Caco-2 (cell line): ENCODE data around the gene RBM22. TPM values are rescaled to one million over a fixed set of nuclear protein-coding genes. Genes with fewer than 3 reads are reported as not detected.

Experiments
- BruUV-seq: library from RNA; stranded (reverse); fragments of 400-500 nt; replicated peaks from 2 replicates; lab custom pipeline; 2021; lab: Mats Ljungman, UMichigan
- CTCF ChIA-PET: fragments of 300-600 bp; sonication (Branson Sonifier 250); formaldehyde crosslinking; loops from one replicate; lab custom pipeline; 2022; ENCODE audit warnings: antibody characterized with exemption; lab: Charles Lee
- POLR2A ChIA-PET: fragments of 300-600 bp; sonication (Branson Sonifier 250); formaldehyde crosslinking; loops from one replicate; lab custom pipeline; 2022; ENCODE audit warnings: antibody characterized with exemption; lab: Charles Lee
- DNase-seq, 2 experiments: peaks; one replicate each; pipeline versions ENCODE4 v3.0.0 to v3.0.0-alpha.2; 2020 to 2022
- H3K27me3 ChIP-seq: replicated peaks from 2 replicates; pipeline ENCODE4 v1.6.0; 2011; ENCODE audit warnings: low read length; ENCODE audit not compliant: control insufficient read depth, insufficient read depth
- H3K36me3 ChIP-seq: 2 replicates; pipeline ENCODE4 v1.5.1; 2011; ENCODE audit warnings: low read length; ENCODE audit not compliant: control insufficient read depth, insufficient read depth
- H3K4me1 ChIP-seq: fragments of 250-450 bp; sonication (Bioruptor Pico); 2 replicates; pipeline ENCODE4 v1.5.1; 2020; ENCODE audit warnings: mild to moderate bottlenecking
- H3K4me3 ChIP-seq: 2 replicates; pipeline ENCODE4 v1.5.1; 2011; ENCODE audit warnings: low read depth, mild to moderate bottlenecking, control low read depth, low read length
- H3K9me3 ChIP-seq: fragments of 250-450 bp; sonication (Bioruptor Pico); 2 replicates; pipeline ENCODE4 v1.5.1; 2020; ENCODE audit warnings: mild to moderate bottlenecking, moderate library complexity
- H3K27ac Mint-ChIP-seq: one replicate; pipeline ENCODE4 v1.8.0; 2022; ENCODE audit warnings: mixed read lengths; ENCODE audit not compliant: unreplicated experiment
- H3K27me3 Mint-ChIP-seq: one replicate; pipeline ENCODE4 v1.8.0; 2022; ENCODE audit warnings: mixed read lengths; ENCODE audit not compliant: insufficient read depth, unreplicated experiment
- H3K36me3 Mint-ChIP-seq: one replicate; pipeline ENCODE4 v1.8.0; 2022; ENCODE audit warnings: mild to moderate bottlenecking, mixed read lengths; ENCODE audit not compliant: insufficient read depth, unreplicated experiment
- H3K4me1 Mint-ChIP-seq: one replicate; pipeline ENCODE4 v1.8.0; 2022; ENCODE audit warnings: low read depth, mixed read lengths; ENCODE audit not compliant: unreplicated experiment
- H3K4me3 Mint-ChIP-seq: one replicate; pipeline ENCODE4 v1.8.0; 2022; ENCODE audit warnings: mild to moderate bottlenecking, moderate library complexity, mixed read lengths; ENCODE audit not compliant: unreplicated experiment
- H3K9me3 Mint-ChIP-seq: one replicate; pipeline ENCODE4 v1.8.0; 2022; ENCODE audit warnings: mixed read lengths; ENCODE audit not compliant: unreplicated experiment
- intact Hi-C: fragments of 100-400 bp; cut with micrococcal nuclease; formaldehyde crosslinking; loops from one replicate; pipeline ENCODE4 v1.10.0; 2022; ENCODE audit not compliant: unreplicated experiment
- total RNA-seq: library from RNA; stranded (reverse); gene quantifications from 2 replicates; pipeline ENCODE4 v1.2.3, GENCODE V29; 2022
- TF ChIP-seq, protein P1 (sequence below), 2 experiments: fragments of 200-600 bp in 1 of 2; IDR thresholded peaks; 1 replicate in 1 of 2; 2 replicates in 1 of 2; pipeline versions ENCODE4 v1.5.1 to v1.8.0; 2011 to 2022; ENCODE audit warnings: antibody characterized with exemption in 1 of 2, control low read depth in 1 of 2, inconsistent platforms in 1 of 2, low read depth in 1 of 2, low read length in 1 of 2, mild to moderate bottlenecking in 1 of 2, moderate library complexity in 1 of 2; ENCODE audit not compliant: insufficient read depth in 1 of 2, severe bottlenecking in 1 of 2, unreplicated experiment in 1 of 2

The RBM22 gene
- total RNA-seq, 1 experiment from 2014 or later, result 55.3 TPM

DNA sequence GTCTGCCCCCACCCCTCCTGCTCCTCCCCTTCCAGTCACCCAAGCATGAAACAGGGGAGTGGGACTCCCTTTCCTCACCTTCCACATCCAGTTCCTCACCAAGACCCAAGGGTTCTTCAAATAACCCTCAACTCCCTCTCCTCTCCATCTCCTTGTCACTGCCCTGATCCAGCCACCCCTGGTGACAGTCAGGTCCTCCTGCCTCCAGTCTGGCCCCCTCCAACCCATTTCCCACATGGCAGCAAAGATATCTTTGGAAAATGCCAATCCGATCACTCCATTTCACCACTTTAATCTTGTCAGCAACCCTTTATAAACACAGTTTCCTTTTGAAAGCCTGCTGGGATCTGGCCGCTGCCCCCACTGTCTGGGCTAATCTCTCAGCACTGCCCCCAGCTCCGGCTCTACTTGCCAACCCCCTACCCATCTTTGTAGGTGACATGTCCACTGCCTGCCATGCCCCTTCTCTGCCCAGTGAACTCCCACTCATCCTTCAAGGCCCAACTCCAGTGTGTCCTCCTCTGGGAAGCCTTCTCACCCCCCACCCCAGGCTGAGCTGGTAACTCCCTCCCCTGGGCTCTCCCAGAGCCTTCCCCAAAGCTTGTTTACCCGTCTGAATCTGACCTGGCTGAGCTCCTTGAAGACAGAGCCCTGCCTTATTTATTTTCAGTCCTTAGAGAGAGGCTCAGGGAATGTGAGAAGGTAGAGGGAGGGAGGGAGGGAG, 40.6 kb downstream of the RBM22 start:
- Mint-ChIP-seq H3K9me3 (no peaks in the 10 kb centered on the region), H3K36me3 (peaks cover 29% of the 10 kb centered on the region), H3K4me1 (peaks cover 9% of the 10 kb centered on the region), H3K4me3 (no peak overlapping the region), H3K27me3 (no peaks in the 10 kb centered on the region), H3K27ac (no peak overlapping the region)
- TF ChIP-seq, protein P1, sequence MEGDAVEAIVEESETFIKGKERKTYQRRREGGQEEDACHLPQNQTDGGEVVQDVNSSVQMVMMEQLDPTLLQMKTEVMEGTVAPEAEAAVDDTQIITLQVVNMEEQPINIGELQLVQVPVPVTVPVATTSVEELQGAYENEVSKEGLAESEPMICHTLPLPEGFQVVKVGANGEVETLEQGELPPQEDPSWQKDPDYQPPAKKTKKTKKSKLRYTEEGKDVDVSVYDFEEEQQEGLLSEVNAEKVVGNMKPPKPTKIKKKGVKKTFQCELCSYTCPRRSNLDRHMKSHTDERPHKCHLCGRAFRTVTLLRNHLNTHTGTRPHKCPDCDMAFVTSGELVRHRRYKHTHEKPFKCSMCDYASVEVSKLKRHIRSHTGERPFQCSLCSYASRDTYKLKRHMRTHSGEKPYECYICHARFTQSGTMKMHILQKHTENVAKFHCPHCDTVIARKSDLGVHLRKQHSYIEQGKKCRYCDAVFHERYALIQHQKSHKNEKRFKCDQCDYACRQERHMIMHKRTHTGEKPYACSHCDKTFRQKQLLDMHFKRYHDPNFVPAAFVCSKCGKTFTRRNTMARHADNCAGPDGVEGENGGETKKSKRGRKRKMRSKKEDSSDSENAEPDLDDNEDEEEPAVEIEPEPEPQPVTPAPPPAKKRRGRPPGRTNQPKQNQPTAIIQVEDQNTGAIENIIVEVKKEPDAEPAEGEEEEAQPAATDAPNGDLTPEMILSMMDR (IDR thresholded peaks at IDR 0.05; ENCODE audit: insufficient read depth in 1 of 2, low read depth in 1 of 2, low read length in 1 of 2, severe bottlenecking in 1 of 2, unreplicated experiment in 1 of 2), result no peak
- H3K9me3 ChIP-seq, result no peaks in the 10 kb centered on the region
- ChIA-PET CTCF (interaction anchor here (0.9 to 10.7 kb wide), 3 partner anchors 99 to 187 kb away, joined by 3 to 56 read pairs (median 3); no protein-coding TSS in a partner anchor), POLR2A (interaction anchor here (0.6 kb wide), 1 partner anchor 41 kb away, joined by 3 read pairs; the partner anchor contains the start of gene RBM22)
- H3K4me3 ChIP-seq, result no peak overlapping the region
- DNase-seq, result no peak
- H3K36me3 ChIP-seq, result no peaks in the 10 kb centered on the region
- no peaks in the 10 kb centered on the region for H3K27me3 ChIP-seq
- BruUV-seq, result no TSS peak
- peaks cover 4% of the 10 kb centered on the region; the same call in 1 of the 2 replicates for H3K4me1 ChIP-seq
- intact Hi-C loops, result no loop called here

DNA sequence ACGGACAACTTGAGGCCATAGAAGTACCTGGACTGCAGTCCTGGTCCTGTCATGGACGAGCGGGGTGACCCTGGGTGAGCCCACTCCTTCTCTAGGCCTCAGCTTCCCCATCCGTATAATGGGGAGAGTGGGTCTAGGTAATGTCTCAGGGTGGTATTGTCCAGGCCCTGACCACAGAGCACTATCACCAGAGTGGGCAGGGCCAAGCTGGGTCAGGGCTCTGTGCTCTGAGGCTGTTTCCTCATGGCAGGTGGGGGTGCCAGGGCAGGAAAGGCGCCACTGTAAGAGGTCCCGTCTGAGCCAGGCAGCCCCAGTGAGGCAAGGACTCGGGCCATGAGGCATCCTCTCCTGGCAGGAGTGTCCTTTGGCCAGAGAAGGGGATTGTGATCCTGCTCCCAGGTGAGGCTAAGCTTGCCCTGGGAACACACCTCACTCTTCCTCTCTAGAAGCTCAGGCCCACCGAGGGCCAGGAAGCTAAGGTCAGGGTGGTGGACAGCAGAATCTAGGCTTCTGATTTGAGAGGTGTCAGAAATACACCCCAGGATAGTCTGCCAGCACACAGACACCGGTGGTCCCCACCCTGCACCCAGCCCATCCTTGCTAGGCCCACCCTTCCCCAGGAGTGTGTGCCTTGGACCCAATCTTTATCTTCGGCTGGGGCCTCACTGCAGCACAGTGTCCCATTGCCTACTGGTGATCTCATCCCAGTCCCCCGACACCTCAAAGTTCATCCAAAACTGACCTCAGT, 41.3 kb downstream of the RBM22 start:
- H3K27me3 Mint-ChIP-seq, result no peaks in the 10 kb centered on the region
- H3K4me3 Mint-ChIP-seq, result no peak overlapping the region
- POLR2A ChIA-PET, result no interaction called here
- H3K4me1 Mint-ChIP-seq, result peaks cover 9% of the 10 kb centered on the region
- no TSS peak for BruUV-seq
- no peaks in the 10 kb centered on the region for H3K9me3 Mint-ChIP-seq
- no peak overlapping the region for H3K27ac Mint-ChIP-seq
- Histone ChIP-seq H3K4me3 (no peak overlapping the region), H3K9me3 (no peaks in the 10 kb centered on the region), H3K27me3 (no peaks in the 10 kb centered on the region), H3K4me1 (peaks cover 4% of the 10 kb centered on the region; the same call in 1 of the 2 replicates), H3K36me3 (no peaks in the 10 kb centered on the region)
- DNase-seq, result no peak
- CTCF ChIA-PET, result interaction anchor here (10.7 kb wide), 1 partner anchor 98 kb away, joined by 56 read pairs; no protein-coding TSS in a partner anchor
- intact Hi-C loops, result loop anchor here (2.0 kb wide), 2 partner anchors 119 to 187 kb away; partner anchors contain the start of genes IRGM and SMIM3
- TF ChIP-seq, protein P1 (IDR thresholded peaks at IDR 0.05; ENCODE audit: insufficient read depth in 1 of 2, low read depth in 1 of 2, low read length in 1 of 2, severe bottlenecking in 1 of 2, unreplicated experiment in 1 of 2), result no peak
- peaks cover 29% of the 10 kb centered on the region for H3K36me3 Mint-ChIP-seq

DNA sequence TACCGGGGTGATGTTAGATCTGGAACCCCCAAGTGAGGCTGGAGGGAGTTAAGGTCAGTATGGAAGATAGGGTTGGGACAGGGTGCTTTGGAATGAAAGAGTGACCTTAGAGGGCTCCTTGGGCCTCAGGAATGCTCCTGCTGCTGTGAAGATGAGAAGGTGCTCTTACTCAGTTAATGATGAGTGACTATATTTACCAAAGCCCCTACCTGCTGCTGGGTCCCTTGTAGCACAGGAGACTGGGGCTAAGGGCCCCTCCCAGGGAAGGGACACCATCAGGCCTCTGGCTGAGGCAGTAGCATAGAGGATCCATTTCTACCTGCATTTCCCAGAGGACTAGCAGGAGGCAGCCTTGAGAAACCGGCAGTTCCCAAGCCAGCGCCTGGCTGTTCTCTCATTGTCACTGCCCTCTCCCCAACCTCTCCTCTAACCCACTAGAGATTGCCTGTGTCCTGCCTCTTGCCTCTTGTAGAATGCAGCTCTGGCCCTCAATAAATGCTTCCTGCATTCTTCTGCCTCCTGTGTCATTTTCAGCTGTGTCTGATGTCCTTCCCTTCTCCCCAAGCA, 42.1 kb downstream of the RBM22 start:
- Mint-ChIP-seq H3K9me3 (no peaks in the 10 kb centered on the region), H3K36me3 (peaks cover 29% of the 10 kb centered on the region), H3K4me3 (no peak overlapping the region), H3K27me3 (no peaks in the 10 kb centered on the region), H3K27ac (no peak overlapping the region), H3K4me1 (peaks cover 9% of the 10 kb centered on the region)
- no peak for DNase-seq
- ChIA-PET POLR2A (no interaction called here), CTCF (interaction anchor here (10.7 kb wide), 1 partner anchor 98 kb away, joined by 56 read pairs; no protein-coding TSS in a partner anchor)
- H3K36me3 ChIP-seq, result no peaks in the 10 kb centered on the region
- peaks cover 4% of the 10 kb centered on the region; the same call in 1 of the 2 replicates for H3K4me1 ChIP-seq
- no peak overlapping the region for H3K4me3 ChIP-seq
- BruUV-seq, result no TSS peak
- H3K27me3 ChIP-seq, result no peaks in the 10 kb centered on the region
- TF ChIP-seq, protein P1 (IDR thresholded peaks at IDR 0.05; ENCODE audit: insufficient read depth in 1 of 2, low read depth in 1 of 2, low read length in 1 of 2, severe bottlenecking in 1 of 2, unreplicated experiment in 1 of 2), result no peak
- intact Hi-C loops, result loop anchor here (2.0 kb wide), 2 partner anchors 120 to 188 kb away; partner anchors contain the start of genes IRGM and SMIM3
- no peaks in the 10 kb centered on the region for H3K9me3 ChIP-seq
